GM21825 (cell line): ENCODE data around the gene INCA1.

ENCODE experiments used
- ATAC-seq: cut with Tn5 transposase; IDR thresholded peaks from one replicate; pipeline ENCODE4 v1.9.1; 2021; ENCODE audit warnings: mild to moderate bottlenecking, moderate library complexity; ENCODE audit not compliant: unreplicated experiment

INCA1 gene

GRCh38 chr17:4972752-4973151 lies 24.6 kb downstream of the INCA1 start:
- no peak for ATAC-seq

- no peak for ATAC-seq
These were observed 25.0 kb downstream of the INCA1 start for GRCh38 chr17:4972322-4972721.

- ATAC-seq = no peak
These were observed 25.5 kb downstream of the INCA1 start for GRCh38 chr17:4971826-4972225.

- ATAC-seq = no peak
These were observed 27.0 kb downstream of the INCA1 start for GRCh38 chr17:4970273-4970672.

- ATAC-seq = no peak
These were observed 27.7 kb downstream of the INCA1 start for GRCh38 chr17:4969551-4970173.

- no peak for ATAC-seq
These were observed 28.2 kb downstream of the INCA1 start for GRCh38 chr17:4969047-4969550.

GRCh38 chr17:4968486-4969046 lies 28.8 kb downstream of the INCA1 start:
- no peak for ATAC-seq

- peak; percentile 66 for ATAC-seq
These were observed 29.5 kb downstream of the INCA1 start, which contains the start of gene SPAG7 for GRCh38 chr17:4967539-4968485. SPAG7 (minus strand) TSS chr17:4967817; CDS start chr17:4967804, 13 bp downstream.

- ATAC-seq = peak; percentile 67
These were observed 30.3 kb downstream of the INCA1 start for GRCh38 chr17:4966844-4967538.

- no peak for ATAC-seq
These were observed 31.9 kb downstream of the INCA1 start for GRCh38 chr17:4965311-4965986.

GRCh38 chr17:4960279-4960922 lies 36.9 kb downstream of the INCA1 start:
- no peak for ATAC-seq

- ATAC-seq = no peak
These were observed 37.9 kb downstream of the INCA1 start for GRCh38 chr17:4959261-4959965.

- ATAC-seq = no peak
These were observed 39.2 kb downstream of the INCA1 start for GRCh38 chr17:4958102-4958501.

GRCh38 chr17:4956493-4957061 lies 40.7 kb downstream of the INCA1 start:
- no peak for ATAC-seq

GRCh38 chr17:4955091-4955490 lies 42.2 kb downstream of the INCA1 start:
- no peak for ATAC-seq

- ATAC-seq = no peak
These were observed 43.8 kb downstream of the INCA1 start for GRCh38 chr17:4953451-4953961.

GRCh38 chr17:4951486-4951885 lies 45.8 kb downstream of the INCA1 start:
- ATAC-seq = no peak

- no peak for ATAC-seq
These were observed 46.5 kb downstream of the INCA1 start, which contains the start of gene ENO3 for GRCh38 chr17:4950746-4951204. ENO3 (plus strand) TSS chr17:4951119; CDS start chr17:4951830, 711 bp downstream.
